Stimulated activated CD8-positive, alpha-beta memory T cell treated with anti-CD3 and anti-CD28 coated beads, Interleukin-15, amount 100 ng/mL, for 1 hour (primary cell): ENCODE results near the gene UBE2Q2.
"Not testable (repeated sequence)": the region's sequence is repeated elsewhere in the genome, so short reads cannot be mapped to it uniquely, and the experiment has no call there.

Source experiments
- DNase-seq: peaks from one replicate; pipeline ENCODE4 v3.0.0-alpha.2; 2020; ENCODE audit warnings: low read depth

The UBE2Q2 gene

DNA sequence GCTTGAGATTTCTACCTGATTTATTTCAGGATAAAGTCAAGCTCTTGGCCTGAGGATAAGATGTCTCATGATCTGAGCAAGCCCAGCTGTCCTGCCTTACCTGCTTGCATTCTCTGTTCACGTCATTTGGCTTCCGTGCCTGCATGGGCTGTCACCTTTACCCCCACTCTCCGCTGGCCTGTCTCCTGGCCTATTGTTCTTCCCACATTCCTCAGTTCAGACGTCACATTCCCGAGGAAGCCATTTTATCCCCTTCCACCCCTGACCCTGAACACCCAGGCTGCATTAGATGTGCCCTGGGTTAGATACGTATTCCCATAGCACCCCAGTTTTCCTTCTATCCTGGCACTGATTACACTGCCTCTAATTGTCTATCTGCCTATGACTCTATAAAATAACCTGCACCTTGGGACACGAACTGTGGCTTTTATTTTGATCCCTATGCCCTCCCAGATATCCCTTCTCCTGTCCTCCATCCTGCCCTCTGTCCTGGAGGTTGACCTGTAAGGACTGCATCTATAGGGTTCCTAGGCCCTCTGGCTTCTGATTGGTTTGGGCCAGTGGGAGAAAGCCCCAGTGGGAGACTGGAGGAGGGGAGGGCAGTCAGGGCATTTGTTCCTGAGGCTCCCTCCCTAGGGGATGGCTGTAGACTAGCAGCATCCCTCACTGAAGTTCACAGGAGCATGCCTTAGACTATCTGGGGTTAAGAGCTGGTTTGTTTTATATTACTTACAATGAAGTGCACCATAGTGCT, 19.2 kb upstream of the UBE2Q2 start:
- DNase-seq = no peak

DNA sequence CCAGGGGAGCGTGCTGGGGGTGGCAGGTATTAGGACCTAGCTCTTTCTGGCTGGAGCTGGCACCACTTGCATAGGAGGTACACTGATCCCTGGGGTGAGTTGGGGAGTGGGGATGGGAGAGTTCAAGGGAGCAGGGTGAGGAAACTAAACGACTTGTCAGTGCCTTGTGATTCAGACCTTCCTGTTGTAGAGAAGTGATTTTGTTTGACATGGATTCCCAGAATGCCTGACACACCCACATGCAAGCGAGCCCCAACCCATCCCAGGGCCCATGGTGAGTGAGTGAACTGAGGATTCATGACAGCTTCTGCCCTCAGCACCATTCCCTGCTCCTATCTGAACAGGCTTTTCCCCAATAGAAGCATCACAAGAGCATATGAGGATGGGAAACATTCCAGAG, 15.6 kb upstream of the UBE2Q2 start:
- no peak for DNase-seq

DNA sequence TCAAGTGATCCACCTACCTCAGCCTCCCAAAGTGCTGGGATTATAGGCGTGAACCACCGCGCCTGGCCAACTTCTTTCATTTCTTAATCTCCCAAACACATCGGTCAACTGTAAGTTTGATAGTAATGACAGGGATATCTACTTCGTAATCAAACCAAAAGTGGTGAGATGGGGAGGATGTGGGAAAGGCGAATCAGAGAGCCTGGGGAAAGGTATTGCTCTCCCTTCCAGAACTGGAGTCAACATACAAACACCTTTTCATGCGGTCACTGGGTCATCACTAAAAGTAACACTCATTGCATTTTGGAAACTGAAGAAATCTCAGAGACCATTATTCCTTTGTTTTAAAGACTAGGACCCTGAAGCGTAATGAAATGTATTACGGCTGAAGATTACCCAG, 14.8 kb upstream of the UBE2Q2 start:
- no peak for DNase-seq

DNA sequence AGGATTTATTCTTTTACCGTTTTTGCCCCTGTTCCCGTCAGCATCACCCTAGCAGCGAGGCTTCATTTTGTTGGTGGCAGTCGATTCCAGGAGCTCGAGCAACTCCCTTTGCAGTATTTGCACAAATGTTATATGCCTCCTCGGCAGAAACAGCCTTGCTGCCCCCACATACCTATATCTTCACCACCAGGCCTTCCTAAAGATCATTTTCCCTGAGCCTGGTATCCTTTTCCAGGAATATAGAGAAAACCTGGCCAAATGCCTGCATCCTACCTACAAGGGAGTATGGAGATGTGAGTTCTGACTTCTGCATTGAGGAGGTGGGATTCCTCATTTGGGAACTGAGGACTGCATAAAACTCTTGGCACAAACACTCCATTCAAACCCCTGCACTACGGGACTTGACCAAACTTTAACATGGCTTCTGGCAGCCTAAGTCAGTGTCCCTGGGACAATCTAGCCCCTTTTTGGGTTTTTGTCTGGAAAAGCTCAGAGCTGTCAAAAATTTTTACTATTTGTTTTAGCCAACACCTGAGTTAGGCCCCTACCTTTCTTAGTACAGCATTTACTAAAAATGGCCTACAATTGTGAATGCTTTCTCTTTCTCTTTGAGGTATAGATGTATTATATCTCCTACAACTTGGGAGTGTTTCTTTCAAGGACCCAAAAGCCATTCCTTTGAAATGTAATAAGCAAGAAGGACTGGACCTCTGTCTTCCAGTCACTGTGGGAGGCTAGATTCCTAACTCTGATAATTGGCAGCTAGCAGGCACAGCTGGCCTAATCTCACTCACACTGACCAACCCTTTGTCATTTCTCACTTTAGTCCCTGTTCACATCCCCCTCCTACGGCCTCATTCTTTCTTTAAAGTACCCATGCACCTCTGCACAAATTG, 12.1 kb upstream of the UBE2Q2 start:
- DNase-seq = no peak

GRCh38 chr15:75831806-75832102, 11.5 kb upstream of the UBE2Q2 start:
- DNase-seq = no peak

- DNase-seq = no peak
These were observed 11.1 kb upstream of the UBE2Q2 start for GRCh38 chr15:75832114-75832513.

GRCh38 chr15:75834021-75834420, 9.2 kb upstream of the UBE2Q2 start:
- no peak for DNase-seq

- no peak for DNase-seq
These were observed 7.0 kb upstream of the UBE2Q2 start for GRCh38 chr15:75835990-75836958.

- DNase-seq = no peak
These were observed 6.3 kb upstream of the UBE2Q2 start for GRCh38 chr15:75836959-75837334.

GRCh38 chr15:75840659-75841058, 2.6 kb upstream of the UBE2Q2 start:
- DNase-seq = no peak

GRCh38 chr15:75841626-75842025, 1.6 kb upstream of the UBE2Q2 start:
- no peak for DNase-seq

GRCh38 chr15:75843678-75844581, 683 bp downstream of the UBE2Q2 start:
- DNase-seq = peak; percentile 8

GRCh38 chr15:75844629-75845335, 1.5 kb downstream of the UBE2Q2 start:
- no peak for DNase-seq

- DNase-seq = no peak
These were observed 5.9 kb downstream of the UBE2Q2 start for GRCh38 chr15:75849167-75849566.

GRCh38 chr15:75850708-75851107, 7.5 kb downstream of the UBE2Q2 start:
- DNase-seq = no peak

DNA sequence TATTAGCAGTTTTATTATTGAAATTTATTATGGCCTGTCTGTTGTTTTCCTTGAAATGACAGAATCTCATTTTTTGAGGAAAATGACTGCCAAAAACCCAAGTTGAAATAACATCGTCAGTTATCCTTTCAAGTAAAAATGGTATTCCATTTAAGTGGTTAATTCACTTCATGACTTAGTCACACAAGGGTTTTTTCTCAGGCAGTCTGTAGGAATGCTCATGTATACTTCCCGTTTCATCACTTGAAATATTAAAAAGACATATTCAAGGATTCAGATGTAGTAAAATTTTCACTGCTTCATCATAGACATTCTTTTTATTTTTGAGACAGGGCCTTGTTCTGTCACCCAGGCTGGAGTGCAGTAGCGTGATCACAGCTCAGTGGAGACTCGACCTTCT, 8.3 kb downstream of the UBE2Q2 start:
- DNase-seq = not testable (repeated sequence)

GRCh38 chr15:75857886-75858285, 14.6 kb downstream of the UBE2Q2 start:
- no peak for DNase-seq

DNA sequence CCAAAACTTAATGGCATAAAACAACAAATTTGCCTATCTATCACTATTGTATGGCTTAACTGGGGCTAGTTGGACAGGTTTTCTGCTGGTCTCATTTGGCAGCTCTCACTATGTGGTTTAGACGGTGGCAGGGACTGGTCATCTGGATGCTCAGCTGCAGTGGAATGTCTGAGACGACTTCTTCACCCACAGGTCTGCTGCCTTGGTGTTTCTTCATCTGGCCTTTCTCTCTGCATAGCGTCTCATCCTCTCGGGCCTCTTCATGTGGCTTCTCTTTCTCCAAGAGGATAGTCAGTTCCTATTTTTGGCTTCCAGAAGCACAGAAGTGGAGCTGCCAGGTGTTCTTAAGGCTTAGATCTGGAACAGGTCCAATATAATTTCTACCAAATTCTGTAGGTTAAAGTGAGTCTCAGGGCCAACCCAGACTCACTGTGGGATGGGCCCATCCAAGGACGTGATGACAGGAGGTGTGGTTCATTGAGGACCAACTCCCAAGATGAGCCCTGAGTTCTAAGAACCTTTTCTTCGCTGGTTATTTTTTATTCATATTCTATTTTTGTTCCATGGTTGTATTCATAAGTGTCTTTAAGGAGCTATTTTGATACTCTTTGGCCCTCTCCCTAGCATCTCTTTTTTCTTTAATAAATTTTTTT, 18.6 kb downstream of the UBE2Q2 start:
- no peak for DNase-seq

DNA sequence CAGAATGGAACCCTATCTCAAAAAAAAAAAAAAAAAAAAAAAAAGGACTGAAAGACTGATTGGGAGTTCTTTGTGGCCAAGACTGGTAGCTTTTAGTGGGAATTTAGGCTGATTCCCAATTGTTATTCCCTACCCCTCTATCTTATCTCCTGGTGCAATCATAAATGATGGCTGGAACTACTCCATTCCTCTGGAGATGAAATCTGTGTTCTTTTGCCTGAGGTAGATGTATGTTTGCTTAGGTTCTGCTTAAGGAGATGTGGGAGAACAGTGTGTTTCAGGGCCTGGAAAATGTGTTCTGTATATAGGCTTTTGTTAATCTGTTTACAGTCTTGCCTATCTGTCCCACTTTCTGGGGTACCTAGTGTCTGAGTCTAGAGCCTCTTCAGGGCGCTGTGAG, 19.5 kb downstream of the UBE2Q2 start:
- no peak for DNase-seq
